K562 (cell line): ENCODE data around the gene CCDC18. TPM values are rescaled to one million over a fixed set of nuclear protein-coding genes. Genes with fewer than 3 reads are reported as not detected.

Experiments
- ARID3A ChIP-seq: IDR thresholded peaks from 2 replicates; pipeline ENCODE4 v1.6.1; 2012; ENCODE audit warnings: low read depth, low read length, improper control_type of control experiment, borderline replicate concordance
- DIDO1 ChIP-seq: fragments of 450-650 bp; IDR thresholded peaks from 2 replicates; pipeline ENCODE4 v1.6.1; 2016; ENCODE audit warnings: low read depth, missing biosample characterization, missing genetic modification characterization
- EGR1 ChIP-seq: fragments of 450-650 bp; conservative IDR thresholded peaks from 2 replicates; pipeline ENCODE4 v1.6.1; 2017; ENCODE audit warnings: mild to moderate bottlenecking
- ERF ChIP-seq: fragments of 450-650 bp; formaldehyde crosslinking; IDR thresholded peaks from 2 replicates; pipeline ENCODE4 v1.4.0; 2020; ENCODE audit warnings: mild to moderate bottlenecking, mixed read lengths
- GABPA ChIP-seq: fragments of 200-800 bp; sonication (Bioruptor generic); conservative IDR thresholded peaks from 2 replicates; pipeline ENCODE4 v1.6.1; 2016; ENCODE audit warnings: low read depth, missing genetic modification characterization, missing compliant biosample characterization
- GABPB2 ChIP-seq: fragments of 250-450 bp; sonication (Bioruptor Pico); conservative IDR thresholded peaks from 2 replicates; pipeline ENCODE4 v1.5.1; 2021; ENCODE audit warnings: mild to moderate bottlenecking
- GMEB1 ChIP-seq: fragments of 250-450 bp; sonication (Bioruptor Pico); IDR thresholded peaks from 2 replicates; pipeline ENCODE4 v1.4.0; 2020; ENCODE audit warnings: mild to moderate bottlenecking
- HNRNPLL ChIP-seq: fragments of 200-400 bp; formaldehyde crosslinking; IDR thresholded peaks from 2 replicates; pipeline ENCODE4 v1.6.1; 2017; ENCODE audit warnings: low read length, low read depth, mild to moderate bottlenecking; ENCODE audit not compliant: poor library complexity, severe bottlenecking
- KLF13 ChIP-seq: fragments of 450-650 bp; IDR thresholded peaks from 2 replicates; pipeline ENCODE4 v1.6.1; 2016; ENCODE audit warnings: missing genetic modification characterization, low read depth, mild to moderate bottlenecking, missing compliant biosample characterization, moderate library complexity, borderline replicate concordance
- LCOR ChIP-seq: sonication (generic); formaldehyde crosslinking; IDR thresholded peaks from 2 replicates; pipeline ENCODE4 v1.8.0; 2022; ENCODE audit warnings: mild to moderate bottlenecking, missing genetic modification reagents
- NRF1 ChIP-seq, 2 experiments: fragments of 450-650 bp; IDR thresholded peaks in 1 of 2; conservative IDR thresholded peaks in 1 of 2; 2 replicates each; pipeline ENCODE4 v1.6.1; 2014; ENCODE audit warnings: mild to moderate bottlenecking in 2 of 2
- PML ChIP-seq: IDR thresholded peaks from 2 replicates; pipeline ENCODE4 v1.6.1; 2012; ENCODE audit warnings: low read length, inconsistent platforms
- POLR2A ChIP-seq: fragments of 450-650 bp; conservative IDR thresholded peaks from 2 replicates; pipeline ENCODE4 v1.6.1; 2016
- POLR2H ChIP-seq: IDR thresholded peaks from 2 replicates; pipeline ENCODE4 v1.6.1; 2016; ENCODE audit warnings: missing genetic modification characterization, low read depth, mild to moderate bottlenecking, control low read depth, missing compliant biosample characterization, moderate library complexity
- RB1 ChIP-seq: fragments of 450-650 bp; IDR thresholded peaks from 2 replicates; pipeline ENCODE4 v1.6.1; 2017; ENCODE audit warnings: low read depth, mild to moderate bottlenecking
- SIN3B ChIP-seq: fragments of 450-650 bp; IDR thresholded peaks from 2 replicates; pipeline ENCODE4 v1.6.1; 2017; ENCODE audit warnings: low read depth, mild to moderate bottlenecking, moderate library complexity
- SMARCA4 ChIP-seq: fragments of 450-650 bp; IDR thresholded peaks from 2 replicates; pipeline ENCODE4 v1.6.1; 2016
- VEZF1 ChIP-seq: fragments of 200-800 bp; sonication (Bioruptor generic); IDR thresholded peaks from 2 replicates; pipeline ENCODE4 v1.6.1; 2017; ENCODE audit warnings: missing genetic modification characterization, missing compliant biosample characterization
- ZNF184 ChIP-seq: sonication (generic); formaldehyde crosslinking; IDR thresholded peaks from 2 replicates; pipeline ENCODE4 v1.5.0; 2020; ENCODE audit warnings: missing genetic modification reagents
- ZNF589 ChIP-seq: fragments of 200-800 bp; sonication (Bioruptor generic); IDR thresholded peaks from 2 replicates; pipeline ENCODE4 v1.6.1; 2016; ENCODE audit warnings: low read depth, missing genetic modification characterization, missing compliant biosample characterization
- ZSCAN29 ChIP-seq: fragments of 450-650 bp; IDR thresholded peaks from 2 replicates; pipeline ENCODE4 v1.6.1; 2017
- polyA plus RNA-seq, 8 experiments: library from polyadenylated mRNA; depleted of rRNA in 4 of 8; stranded (reverse) in 5 of 8; unstranded in 3 of 8; fragments of >200 nt; fragmentation: Nextera tagmentation in 2 of 8; fragmentation: Illumina TruSeq in 1 of 8; extraction: Ambion mirVana in 2 of 8; extraction: Trizol in 1 of 8; gene quantifications; 2 replicates each; pipeline versions ENCODE4 v1.2.1 to v1.2.3, GENCODE V29; 2011 to 2014; ENCODE audit warnings: inconsistent platforms in 1 of 8, missing spikeins in 1 of 8
- total RNA-seq, 7 experiments: library from RNA; depleted of rRNA in 6 of 7; stranded (reverse); fragments of >200 nt in 6 of 7; fragmentation: Illumina TruSeq in 2 of 7; extraction: Trizol in 2 of 7; gene quantifications; 2 replicates each; pipeline versions ENCODE4 v1.2.1 to v1.2.3, GENCODE V29; 2011 to 2021; ENCODE audit warnings: low replicate concordance in 1 of 7

Gene CCDC18
- total and polyA plus RNA-seq, 9 of the 15 experiments (the other 6 are each of a cell fraction or from before 2014, with no cell fraction given): 19.5 to 34.2 (median 24.3) TPM

GRCh38 chr1:93180723-93181613, at the start of gene CCDC18 (continued):
- TF ChIP-seq ZNF184 (no peak), RB1 (0 out of 2 replicates have a peak, but pooled peaks have one; percentile 55), POLR2H (tag) (peak; percentile 77), GMEB1 (no peak), HNRNPLL (peak; percentile 44), VEZF1 (CRISPR knock-in tag) (peak; percentile 85), ARID3A (0 out of 2 replicates have a peak, but pooled peaks have one; percentile 32), ERF (peak; percentile 83; the same call in 1 of the 2 replicates), DIDO1 (tag) (no peak), ZSCAN29 (peak; percentile 71), SIN3B (peak; percentile 73; the same call in 1 of the 2 replicates), ZNF589 (CRISPR knock-in tag) (0 out of 2 replicates have a peak, but pooled peaks have one; percentile 50), GABPA (tag) (peak; percentile 91), SMARCA4 (0 out of 2 replicates have a peak, but pooled peaks have one; percentile 37), PML (peak; percentile 71; the same call in 1 of the 2 replicates), NRF1 (conservative IDR thresholded peaks at IDR 0.05 in 1 of 2, IDR thresholded peaks at IDR 0.05 in 1 of 2) (peak; percentile 86 to 89; a peak in 2 of 4 replicates), POLR2A (peak; percentile 89), LCOR (CRISPR knock-in tag) (peak; percentile 5; the same call in 1 of the 2 replicates), GABPB2 (CRISPR knock-in tag) (no peak), KLF13 (tag) (0 out of 2 replicates have a peak, but pooled peaks have one; percentile 40), EGR1 (peak; percentile 89)
